Measurements from ENCODE around the gene CD320.
"Not testable (repeated sequence)": the region's sequence is repeated elsewhere in the genome, so short reads cannot be mapped to it uniquely, and the experiment has no call there.

The CD320 gene

DNA sequence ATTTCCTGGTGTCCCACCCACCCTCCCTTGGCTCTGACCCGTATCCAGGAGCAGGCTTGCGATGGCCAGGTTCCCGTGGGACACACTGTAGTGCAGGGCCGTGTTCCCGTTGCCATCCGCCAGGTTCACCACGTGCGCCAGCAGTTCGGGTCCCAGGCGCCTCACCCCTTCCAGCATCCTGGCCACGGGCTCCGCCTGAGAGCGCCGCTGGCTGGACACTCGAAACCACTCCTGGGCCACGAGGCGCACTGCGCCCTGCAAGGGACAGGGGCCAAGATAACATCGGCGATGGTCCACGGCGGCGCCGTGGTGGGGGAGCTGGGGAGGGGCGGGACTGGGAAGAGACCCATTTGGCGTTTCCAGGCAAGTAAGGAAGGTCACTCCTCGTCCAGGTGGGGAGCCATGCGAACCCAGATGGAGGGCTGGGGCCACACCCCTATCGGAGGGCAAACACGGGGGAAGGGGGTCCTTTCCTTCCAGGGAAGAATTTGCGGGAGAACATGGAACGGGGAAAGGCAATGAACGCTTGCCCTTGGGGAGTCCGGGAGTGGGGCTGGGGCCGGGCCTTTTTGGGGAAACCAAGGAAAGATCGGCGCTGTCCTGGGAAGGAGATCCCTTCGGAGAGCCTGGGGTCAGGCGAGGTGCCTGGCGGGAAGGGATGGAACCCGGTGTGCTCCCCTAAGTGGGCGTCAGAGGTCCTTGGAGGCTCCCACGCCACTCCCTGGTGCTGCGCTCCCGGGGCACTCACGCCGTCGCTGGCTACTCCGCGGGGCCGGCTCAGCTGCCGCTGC is 25.0 kb upstream of the CD320 start:
- DNase-seq: no peak

DNA sequence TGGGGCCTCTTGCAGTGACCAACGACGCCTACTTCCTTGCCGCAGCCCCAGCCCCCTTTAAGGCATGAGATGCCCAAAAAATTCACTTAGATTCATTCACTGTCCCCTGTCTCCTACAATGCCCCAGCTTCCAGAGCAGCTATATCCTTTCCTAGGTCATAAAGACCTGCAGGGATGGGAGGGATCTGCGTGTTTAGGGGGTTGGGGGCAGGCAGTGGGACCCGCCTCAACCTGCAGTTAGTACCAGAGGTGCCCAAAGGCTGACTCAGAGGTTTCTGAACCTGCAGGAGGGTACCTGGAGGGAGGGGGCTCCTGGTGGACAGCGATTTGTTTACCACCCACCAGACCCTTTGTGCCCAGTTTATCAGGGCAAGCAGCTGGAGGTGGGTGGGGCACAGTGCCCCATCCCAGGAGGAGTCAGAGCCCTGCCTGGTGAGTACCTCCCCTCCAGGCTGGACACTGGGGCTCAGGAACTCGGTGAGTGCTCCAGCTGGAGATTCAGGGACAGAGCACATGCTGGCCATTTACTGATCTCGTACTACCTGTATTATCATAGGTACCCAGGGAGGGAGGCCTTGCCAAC is 23.2 kb upstream of the CD320 start:
- DNase-seq: no peak

DNA sequence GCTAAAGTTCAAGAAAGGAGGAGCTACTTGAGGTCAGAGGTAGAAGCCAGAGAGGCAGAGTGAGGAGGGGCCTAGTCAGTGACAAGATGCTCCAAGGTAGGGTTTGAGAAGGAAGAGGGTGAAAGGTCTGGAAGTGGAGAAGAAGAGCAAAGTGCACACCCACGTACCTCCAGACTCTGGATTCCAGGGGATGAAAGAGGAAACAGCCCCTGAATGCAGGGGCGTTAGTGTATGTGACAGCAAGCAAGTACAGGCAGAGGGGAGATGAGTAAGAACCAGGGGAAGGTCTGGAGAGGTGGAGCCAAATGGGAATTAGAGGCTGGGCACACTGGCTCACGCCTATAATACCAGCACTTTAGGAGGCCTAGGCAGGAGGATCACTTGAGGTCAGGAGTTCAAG is 21.8 kb upstream of the CD320 start:
- no peak for DNase-seq

DNA sequence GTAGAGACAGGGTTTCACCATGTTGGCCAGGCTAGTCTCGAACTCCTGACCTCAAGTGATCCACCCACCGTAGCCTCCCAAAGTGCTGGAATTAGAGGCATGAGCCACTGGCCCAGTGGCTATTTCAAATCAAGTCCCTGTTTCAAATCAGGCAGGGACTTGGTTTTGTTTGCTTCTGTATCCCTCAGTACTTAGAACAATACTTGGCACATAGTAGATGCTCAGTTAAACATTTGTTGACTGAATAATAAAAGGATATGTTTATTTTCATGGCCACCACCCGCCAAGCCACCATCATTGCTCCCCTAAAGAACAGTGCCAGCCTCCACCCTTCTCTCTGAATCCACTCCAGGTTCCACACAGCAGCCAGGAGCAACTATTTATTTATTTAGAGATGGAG is 17.3 kb upstream of the CD320 start:
- no peak for DNase-seq

DNA sequence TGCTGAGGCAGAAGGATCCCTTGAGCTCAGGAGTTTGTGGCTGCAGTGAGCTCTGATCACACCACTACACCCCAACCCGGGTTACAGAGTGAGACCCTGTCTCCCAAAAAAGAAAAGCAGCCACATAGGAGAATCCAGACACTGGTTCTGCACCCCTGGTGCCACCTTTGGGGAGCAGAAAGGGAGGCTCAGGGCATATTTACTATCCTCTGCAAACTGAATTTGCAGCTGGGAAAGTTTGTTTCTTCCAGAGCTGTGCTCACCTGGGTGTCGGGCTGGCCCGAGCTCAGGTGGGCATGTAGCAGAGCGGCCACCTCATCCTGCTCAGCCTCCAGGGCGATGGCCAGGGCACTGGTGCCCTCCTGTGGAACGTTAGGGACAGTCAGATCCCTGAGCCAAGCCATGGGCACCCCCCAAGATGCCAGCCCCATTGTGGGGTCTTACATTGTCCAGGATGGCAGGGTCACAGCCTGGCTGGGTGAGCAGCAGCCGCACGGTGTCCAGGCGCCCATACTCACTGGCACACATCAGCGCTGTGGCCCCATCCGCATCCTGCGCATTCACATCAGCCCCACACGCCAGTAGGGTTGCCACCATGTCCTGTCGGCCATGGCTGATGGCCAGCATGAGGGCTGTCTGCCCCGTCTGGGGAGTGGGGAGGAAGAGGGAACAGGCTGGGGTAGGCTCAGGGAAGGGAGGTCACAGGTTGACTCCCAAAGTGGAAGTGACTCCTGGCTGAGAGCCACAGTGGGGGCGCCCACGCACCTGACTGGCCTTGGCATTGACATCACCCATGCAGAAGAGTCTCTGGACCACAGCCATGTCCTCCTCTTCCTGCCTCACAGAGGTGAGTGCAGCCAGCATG is 16.3 kb upstream of the CD320 start:
- DNase-seq: peak; percentile 3

DNA sequence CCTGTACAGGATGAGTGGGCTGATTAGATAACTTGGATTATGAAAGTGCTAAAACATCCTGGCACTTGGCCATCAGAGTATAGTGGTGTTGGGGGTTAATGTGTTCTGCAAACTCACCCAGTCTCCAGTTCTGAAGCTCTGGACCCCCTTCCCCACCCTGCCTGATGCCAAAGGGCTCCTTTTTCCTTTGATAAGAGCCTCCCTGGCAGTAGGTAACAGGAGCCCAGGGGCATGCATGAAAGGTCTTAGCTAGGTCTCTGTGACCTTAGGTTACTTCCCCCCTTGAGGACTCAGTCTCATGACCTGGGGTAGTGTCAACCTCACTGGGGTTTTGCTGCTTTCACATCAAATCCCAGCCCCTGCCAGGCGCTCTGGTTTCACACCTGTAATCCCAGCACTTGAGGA is 15.6 kb upstream of the CD320 start:
- peak; percentile 3 for DNase-seq

DNA sequence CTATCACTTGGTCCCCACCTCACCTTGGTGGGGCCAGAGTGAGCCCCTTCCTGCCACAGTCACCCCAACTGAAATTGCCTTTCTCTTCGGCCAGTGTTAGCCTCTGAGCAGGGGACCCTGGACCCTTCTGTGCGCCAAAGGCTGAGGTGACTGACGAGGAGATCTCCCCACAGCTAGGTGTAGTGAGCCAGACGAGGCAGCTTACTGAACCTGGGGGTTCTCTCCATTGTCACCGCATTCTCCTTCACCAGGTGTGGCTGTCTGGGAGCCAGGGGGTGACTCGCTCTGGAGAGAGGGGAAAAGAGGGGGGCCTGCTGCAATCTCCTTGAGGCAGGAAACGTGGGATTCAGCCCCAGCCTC is 14.5 kb upstream of the CD320 start:
- no peak for DNase-seq

DNA sequence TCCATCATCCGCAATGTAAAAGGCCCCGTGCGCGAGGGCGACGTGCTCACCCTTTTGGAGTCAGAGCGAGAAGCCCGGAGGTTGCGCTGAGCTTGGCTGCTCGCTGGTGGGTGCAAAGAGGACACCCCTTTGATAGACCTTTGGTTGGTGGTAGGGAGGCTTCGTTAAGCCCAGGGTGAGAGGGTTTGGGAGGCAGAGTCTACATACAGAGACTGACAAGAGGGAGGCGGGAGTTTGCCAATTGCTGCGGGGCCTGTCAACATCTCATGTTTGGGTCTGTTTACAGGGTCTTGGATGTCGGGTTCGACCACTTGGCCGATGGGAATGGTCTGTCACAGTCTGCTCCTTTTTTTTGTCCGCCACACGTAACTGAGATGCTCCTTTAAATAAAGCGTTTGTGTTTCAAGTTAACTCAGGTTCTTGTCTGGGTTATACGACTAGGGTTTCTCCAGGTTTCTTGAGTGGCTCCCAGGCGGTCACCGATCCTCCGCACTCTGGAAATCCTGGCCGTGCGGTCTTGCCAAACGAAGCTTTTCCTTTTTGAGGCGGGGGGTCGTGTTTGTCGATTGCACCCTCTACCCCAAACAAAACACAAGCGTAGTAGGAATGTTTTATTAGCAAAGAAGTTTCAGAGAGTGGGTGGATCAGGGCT is 14.0 kb upstream of the CD320 start:
- DNase-seq: no peak

DNA sequence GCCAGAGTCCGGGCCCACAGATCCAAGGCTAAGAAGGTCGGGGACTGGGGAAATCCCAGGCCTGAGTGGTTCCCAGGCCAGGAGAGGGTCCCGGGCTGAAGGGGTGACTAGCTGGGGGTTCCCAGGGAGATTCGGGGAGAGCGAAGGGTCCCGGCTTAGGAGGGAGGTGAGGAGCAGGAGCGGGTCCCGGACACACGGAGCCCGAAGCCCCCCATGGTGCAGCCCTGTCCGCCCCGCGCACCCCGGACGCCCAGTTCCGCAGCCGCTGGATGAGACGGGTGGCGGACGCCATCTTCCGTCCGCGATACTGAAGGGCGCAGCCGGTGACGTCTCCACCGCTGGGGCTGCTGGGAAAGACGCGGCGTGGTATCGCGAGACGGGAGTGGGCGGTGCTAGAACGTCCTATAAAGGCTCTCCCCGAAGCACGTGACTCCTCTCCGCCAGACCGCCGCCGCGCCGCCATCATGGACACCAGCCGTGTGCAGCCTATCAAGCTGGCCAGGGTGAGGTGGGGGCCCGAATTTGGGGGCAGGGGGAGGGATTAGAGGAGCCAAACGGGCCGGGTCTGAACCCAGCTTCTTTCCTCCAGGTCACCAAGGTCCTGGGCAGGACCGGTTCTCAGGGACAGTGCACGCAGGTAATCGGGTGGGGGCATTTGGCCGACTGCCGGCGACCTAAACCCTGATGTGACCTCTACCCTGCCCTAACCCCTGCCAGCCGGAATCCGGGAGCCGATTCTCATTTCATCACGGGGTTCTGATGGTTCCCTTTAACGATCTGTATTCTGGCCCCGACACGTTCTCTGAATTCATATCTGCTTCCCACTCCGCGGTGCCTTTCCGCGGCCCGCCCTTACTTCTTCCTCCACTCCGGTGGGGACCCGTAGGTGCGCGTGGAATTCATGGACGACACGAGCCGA is 13.2 kb upstream of the CD320 start, which contains the start of the genes NDUFA7 and RPS28:
TSS of gene NDUFA7 (minus strand) at position 309 of the 919 bp plus-strand sequence. CDS start at position 292, 17 bp downstream.
TSS of gene RPS28 (plus strand) at position 430 of the 919 bp plus-strand sequence. CDS start at position 465, 35 bp downstream.
- peak; percentile 97 for DNase-seq

DNA sequence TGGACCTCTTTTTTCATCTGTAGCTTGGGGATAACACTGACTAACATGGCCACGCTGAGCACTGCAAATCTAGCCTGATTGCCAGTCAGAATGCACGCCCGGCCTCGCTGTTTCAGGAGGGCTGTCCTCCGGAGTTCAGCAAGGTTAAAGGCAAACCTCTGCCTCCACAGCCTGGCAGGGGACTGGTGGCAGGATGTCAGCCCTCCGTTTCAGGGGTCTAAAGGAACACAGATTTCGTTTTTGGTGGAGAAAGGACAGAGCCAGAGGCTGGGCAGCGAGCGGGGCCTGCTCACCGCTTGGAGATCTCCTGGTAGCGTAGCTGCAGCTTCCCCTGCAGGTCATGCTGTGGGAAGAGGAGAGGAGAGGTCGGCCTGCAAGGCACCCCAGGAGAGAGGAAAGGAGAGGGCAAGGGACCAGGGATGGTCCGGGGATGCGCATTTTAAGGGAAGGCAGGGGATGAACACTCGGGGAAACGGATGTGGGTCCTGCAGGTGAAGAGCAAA is 12.5 kb upstream of the CD320 start:
- DNase-seq: peak; percentile 15

DNA sequence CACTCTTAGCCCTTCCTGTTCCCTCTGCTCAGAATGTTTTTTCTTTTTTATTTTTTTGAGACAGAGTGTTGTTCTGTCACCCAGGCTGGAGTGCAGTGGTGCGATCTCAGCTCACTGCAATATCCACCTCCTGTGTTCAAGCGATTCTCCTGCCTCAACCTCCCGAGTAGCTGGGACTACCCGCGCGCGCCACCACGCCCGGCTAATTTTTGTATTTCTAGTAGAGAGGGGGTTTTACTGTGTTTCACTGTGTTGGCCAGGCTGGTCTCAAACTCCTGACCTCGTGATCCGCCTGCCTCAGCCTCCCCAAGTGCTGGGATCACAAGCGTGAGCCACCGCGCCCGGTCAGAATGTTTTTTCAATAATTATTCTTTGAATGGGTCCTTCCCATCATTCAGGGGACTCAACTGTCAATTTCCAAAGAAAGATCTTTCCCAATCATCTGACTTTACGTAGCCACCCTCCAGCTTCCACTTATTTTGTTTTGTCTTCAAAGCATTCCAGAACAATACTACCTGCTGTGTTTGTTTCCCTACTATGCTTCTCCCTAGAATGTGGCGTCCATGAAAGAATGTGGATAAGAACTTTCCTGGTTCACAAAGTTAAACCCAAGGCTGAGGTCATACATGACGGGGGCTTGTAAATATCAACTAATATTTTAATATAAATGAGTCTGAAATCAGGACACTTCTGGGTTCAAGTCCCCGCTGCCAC is 11.8 kb upstream of the CD320 start:
- no peak for DNase-seq

DNA sequence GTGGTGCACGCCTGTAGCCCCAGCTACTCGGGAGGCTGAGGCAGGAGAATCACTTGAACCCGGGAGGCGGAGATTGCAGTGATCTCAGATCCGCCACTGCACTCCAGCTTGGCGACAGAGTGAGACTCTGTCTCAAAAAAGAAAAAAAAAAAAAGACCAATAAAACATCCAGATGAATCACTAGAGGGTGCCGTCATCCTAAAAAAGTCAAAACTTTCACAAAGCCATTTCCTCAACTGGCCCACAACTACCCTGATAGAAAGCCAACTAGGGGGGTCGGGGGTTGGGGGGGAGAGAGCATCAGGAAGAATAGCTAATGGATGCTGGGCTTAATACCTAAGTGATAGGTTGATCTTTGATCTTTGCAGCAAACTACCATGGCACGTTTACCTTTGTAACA is 10.7 kb upstream of the CD320 start:
- not testable (repeated sequence) for DNase-seq

DNA sequence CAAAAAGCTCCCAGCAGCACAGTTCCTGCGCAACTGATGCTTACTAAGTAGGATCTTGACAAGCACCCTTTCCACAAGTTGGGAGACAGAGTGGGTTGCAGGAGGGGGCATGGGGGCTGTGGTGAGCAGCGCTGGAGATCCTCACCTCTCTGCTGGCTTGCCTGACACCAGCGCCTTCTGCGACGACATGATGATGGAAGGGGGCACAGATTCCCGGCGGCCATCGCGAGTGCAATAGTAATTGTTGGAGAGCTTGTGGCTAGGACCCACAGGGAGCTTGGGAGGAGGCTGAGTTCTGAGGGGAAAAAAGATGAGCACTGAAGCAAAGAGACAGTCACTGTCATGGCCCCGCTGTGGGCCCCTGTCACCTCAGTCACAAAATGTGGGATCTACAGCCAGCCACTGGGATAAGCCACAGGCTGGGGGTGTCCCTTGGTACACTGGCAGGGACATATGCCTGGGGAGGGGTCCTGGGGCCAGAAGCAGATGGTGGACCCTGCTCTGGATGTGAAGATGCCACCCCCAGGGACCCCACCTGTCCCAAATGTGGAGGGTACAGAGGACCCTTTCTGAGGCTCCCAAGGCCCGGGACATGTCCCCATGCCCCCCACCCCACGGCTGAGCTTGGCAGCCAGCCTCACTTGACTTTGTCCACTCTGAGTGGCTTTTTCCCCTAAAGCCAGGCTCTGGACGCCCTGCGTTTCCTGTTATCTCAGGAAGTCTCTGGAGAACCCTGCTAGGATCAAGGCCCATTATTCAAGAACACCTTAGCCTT is 8.4 kb upstream of the CD320 start:
- DNase-seq: no peak

DNA sequence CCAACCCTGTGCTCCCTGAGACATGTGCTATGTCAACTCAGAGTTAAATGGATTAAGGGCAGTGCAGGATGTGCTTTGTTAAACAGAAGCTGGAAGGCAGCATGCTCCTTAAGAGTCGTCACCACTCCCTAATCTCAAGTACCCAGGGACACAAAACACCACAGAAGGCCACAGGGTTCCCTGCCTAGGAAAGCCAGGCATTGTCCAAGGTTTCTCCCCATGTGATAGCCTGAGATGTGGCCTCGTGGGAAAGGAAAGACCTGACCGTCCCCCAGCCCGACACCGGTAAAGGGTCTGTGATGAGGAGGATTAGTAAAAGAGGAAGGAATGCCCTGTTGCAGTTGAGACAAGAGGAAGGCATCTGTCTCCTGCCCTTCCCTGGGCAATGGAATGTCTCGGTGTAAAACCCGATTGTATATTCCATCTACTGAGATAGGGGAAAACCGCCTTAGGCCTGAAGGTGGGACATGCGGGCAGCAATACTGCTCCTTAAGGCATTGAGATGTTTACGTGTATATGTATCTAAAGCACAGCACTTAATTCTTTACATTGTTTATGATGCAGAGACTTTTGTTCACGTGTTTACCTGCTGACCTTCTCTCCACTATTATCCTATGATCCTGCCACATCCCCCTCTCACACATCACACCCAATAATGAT is 7.0 kb upstream of the CD320 start:
- not testable (repeated sequence) for DNase-seq

DNA sequence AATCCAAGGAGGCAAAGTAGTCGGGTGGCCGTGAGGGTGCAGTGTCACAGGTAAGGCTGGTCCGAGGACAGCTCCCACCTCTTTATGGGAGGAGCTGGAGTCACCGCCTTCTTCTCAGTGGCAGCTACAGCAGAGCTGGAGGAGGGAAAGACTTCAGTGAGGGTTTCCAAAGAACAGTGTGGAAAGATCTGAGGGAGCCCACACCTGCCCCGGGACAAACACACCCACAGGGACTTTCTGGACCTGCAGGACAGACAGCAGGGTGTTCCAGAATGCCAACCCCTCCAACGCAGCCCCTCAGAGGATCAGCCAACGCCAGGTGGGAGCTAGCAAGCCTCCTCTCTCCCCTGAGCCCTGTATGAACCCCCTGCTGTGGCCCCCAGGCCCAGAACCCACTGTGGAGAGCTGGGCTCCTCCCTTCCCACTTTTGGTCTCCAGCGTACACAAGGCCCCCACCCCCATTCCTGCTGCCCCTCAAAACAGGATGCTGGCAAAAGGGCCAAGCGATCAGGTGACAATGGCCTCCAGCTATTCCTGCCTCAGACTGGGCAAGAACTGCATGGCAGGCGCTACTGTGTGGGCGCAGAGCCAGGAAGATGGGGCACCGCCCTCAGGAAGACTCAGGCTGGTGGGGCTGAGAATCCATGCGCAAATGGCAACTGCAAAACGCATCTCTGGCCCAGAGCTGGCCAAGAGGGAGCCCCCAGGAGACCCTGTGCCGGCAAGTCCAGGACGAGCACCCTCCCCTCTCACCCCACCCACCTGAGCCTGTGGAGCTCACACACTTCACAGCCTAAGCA is 3.5 kb upstream of the CD320 start:
- DNase-seq: no peak

DNA sequence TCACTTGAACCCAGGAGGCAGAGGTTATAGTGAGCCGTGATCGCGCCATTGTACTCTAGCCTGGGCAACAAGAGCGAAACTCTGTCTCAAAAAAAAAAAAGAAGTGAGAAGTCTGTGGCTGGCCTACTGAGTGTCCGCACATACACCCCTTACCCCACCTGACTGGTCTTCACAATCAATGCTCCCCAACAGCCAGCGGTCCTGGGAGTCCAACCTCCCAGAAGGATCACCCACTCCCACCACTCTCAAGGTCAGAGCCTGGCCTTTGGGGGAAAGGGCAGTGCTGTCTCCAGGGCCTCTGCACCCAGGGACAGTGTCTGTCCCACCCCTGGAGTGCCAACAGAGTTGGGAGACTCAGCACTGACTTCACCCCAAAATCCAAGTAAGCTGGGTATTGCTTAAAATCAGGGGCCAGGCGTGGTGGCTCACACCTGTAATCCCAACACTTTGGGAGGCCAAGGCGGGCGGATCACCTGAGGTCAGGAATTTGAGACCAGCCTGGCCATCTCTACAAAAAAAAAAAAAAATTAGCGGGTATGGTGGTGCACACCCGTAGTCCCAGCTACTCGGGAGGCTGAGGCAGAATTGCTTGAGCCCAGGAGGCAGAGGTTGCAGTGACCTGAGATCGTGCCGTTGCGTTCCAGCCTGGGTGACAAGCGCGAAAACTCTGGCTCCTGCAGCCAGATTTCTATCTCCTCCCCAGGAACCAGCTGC is 2.3 kb upstream of the CD320 start:
- no peak for DNase-seq

DNA sequence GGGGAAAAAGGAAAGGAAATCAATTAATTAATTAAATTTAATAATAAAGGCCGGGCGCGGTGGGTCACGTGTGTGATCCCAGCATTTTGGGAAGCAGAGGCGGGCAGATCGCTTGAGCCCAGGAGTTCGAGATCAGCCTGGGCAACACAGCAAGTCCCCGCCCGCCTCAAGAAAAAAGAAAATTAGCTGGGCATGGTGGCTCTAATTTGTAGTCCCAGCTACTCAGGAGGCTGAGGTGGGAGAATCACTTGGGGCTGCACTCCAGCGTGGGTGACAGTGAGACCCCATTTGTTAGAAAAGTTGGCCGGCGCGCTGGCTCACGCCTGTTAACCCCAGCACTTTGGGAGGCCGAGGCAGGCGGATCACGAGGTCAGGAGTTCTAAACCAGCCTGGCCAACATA is 733 bp upstream of the CD320 start:
- no peak for DNase-seq

DNA sequence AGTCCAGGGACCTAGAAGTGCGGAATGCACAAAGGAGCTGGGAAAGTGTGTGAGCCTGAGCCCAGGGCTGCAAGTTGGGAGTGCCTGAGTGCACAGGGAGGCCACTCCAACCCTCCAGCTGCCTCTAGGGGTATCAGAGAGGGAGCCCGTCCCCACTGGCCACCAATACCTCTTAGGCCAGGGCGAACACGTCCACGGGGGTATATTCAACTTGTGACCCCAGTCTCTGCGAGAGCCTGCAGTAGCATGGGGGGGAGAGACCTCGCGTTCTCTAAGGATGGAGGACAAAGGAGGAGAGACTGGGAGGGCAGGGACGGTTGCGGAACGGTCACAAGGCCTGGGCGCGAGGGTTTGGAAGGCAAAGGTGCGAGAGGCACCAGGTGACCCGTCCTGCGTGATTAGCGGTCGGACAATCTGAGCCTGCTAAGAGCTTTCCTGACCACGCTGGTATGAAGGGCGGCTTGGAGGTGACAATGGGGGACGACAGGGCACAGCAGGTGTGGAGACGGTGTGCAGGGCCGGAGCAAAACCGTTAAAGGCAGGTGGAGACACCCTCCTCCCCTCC is 676 bp downstream of the CD320 start:
- DNase-seq: no peak

Data from activated naive CD4-positive, alpha-beta T cell treated with Interleukin-2 at 50 U/mL for 16 hours (primary cell).